ENCODE measurements around the gene CD2. TPM values are rescaled to one million over a fixed set of nuclear protein-coding genes. Genes with fewer than 3 reads are reported as not detected.

Gene CD2
- total RNA-seq, 1 experiment from 2014 or later = not detected

DNA sequence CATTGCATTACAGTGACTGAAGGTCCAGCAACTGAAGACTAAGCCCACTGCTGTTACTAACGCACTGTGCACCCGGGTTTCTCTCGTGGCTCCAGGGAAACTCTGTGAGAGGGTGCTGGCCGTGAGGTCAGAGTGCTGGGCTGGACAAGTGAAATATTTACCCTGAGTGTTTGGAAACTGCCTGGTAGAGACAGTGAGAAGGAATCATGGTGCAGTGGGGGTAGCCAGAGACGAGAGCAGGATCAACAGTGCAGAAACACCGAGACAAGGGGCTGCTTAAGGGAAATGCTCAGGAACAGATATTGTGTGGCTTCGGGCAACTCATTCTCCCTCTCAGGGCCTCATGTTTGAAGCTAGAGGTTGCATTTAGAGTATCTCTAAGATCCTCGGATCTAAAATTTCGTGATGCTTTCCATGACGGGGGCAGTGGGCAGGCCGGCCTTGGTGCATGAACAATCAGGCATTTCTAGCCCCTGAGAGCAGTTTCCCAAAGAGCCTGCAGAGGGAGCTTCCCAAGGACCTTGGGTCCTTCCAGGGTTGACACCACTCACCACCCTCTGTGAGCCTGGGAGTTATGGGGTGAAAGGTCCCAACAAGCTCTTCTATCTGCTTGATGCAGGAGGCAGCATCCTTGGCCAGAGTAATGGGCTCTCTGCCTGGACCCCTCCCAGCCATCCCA is 9.7 kb downstream of the CD2 start:
- TF ChIP-seq, protein P1, sequence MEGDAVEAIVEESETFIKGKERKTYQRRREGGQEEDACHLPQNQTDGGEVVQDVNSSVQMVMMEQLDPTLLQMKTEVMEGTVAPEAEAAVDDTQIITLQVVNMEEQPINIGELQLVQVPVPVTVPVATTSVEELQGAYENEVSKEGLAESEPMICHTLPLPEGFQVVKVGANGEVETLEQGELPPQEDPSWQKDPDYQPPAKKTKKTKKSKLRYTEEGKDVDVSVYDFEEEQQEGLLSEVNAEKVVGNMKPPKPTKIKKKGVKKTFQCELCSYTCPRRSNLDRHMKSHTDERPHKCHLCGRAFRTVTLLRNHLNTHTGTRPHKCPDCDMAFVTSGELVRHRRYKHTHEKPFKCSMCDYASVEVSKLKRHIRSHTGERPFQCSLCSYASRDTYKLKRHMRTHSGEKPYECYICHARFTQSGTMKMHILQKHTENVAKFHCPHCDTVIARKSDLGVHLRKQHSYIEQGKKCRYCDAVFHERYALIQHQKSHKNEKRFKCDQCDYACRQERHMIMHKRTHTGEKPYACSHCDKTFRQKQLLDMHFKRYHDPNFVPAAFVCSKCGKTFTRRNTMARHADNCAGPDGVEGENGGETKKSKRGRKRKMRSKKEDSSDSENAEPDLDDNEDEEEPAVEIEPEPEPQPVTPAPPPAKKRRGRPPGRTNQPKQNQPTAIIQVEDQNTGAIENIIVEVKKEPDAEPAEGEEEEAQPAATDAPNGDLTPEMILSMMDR (conservative IDR thresholded peaks at IDR 0.05; ENCODE audit: low read depth, low read length) = peak; percentile 61
- no peak for TF ChIP-seq EZH2 (IDR thresholded peaks at IDR 0.05; ENCODE audit: borderline replicate concordance, low read depth, low read length, poor library complexity, severe bottlenecking)
- H3K27me3 ChIP-seq (replicated peaks; ENCODE audit: insufficient read depth, low read depth, low read length, poor library complexity) = no peaks in the 10 kb centered on the region
- H3K27ac ChIP-seq (ENCODE audit: low read depth, low read length, poor library complexity, severe bottlenecking) = no peak overlapping the region
- H3K4me3 ChIP-seq (ENCODE audit: low read depth, low read length, poor library complexity, severe bottlenecking) = no peak overlapping the region
- no peaks in the 10 kb centered on the region for H3K36me3 ChIP-seq (ENCODE audit: insufficient read depth, low read length, poor library complexity, severe bottlenecking)
- intact Hi-C loops (cut with micrococcal nuclease; ENCODE audit: unreplicated experiment) = no loop called here
- no peaks in the 10 kb centered on the region for H3K9me3 ChIP-seq (ENCODE audit: low read depth, low read length, poor library complexity, severe bottlenecking)
- H3K4me1 ChIP-seq (ENCODE audit: insufficient read depth, low read length, poor library complexity, severe bottlenecking) = no peaks in the 10 kb centered on the region
- POLR2A ChIA-PET (ENCODE audit: low non-redundant PET) = interaction anchor here (0.6 kb wide), 1 partner anchor 359 kb away, joined by 3 read pairs; no protein-coding TSS in a partner anchor
- DNase-seq (ENCODE audit: low spot score) = peak; percentile 24
- CTCF ChIA-PET = no interaction called here
- no TSS peak for BruUV-seq (replicated peaks)

DNA sequence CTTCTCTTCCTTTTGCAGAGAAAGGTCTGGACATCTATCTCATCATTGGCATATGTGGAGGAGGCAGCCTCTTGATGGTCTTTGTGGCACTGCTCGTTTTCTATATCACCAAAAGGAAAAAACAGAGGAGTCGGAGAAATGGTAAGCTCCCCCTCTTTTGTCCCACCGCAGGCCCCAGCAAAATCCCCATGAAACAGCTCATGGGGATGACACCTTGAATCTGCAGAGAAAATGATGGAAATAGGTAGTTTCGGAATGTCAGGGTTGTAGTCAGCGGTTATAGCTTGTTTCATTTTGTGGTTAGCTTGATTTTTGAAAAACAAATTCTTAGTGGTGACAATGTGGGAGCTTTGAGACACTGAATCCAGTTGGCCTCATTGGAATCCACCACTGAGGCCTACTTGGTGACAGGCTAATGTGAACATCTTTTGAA is 10.3 kb downstream of the CD2 start:
- no peaks in the 10 kb centered on the region for H3K9me3 ChIP-seq (ENCODE audit: low read depth, low read length, poor library complexity, severe bottlenecking)
- no TSS peak for BruUV-seq (replicated peaks)
- intact Hi-C loops (cut with micrococcal nuclease; ENCODE audit: unreplicated experiment) = no loop called here
- H3K27ac ChIP-seq (ENCODE audit: low read depth, low read length, poor library complexity, severe bottlenecking) = no peak overlapping the region
- H3K27me3 ChIP-seq (replicated peaks; ENCODE audit: insufficient read depth, low read depth, low read length, poor library complexity) = no peaks in the 10 kb centered on the region
- ChIA-PET POLR2A (ENCODE audit: low non-redundant PET) (interaction anchor here (0.6 kb wide), 1 partner anchor 221 kb away, joined by 20 read pairs; no protein-coding TSS in a partner anchor), CTCF (no interaction called here)
- H3K4me3 ChIP-seq (ENCODE audit: low read depth, low read length, poor library complexity, severe bottlenecking) = no peak overlapping the region
- TF ChIP-seq, protein P1 (conservative IDR thresholded peaks at IDR 0.05; ENCODE audit: low read depth, low read length) = no peak; the same call in 1 of the 2 replicates
- no peak for TF ChIP-seq EZH2 (IDR thresholded peaks at IDR 0.05; ENCODE audit: borderline replicate concordance, low read depth, low read length, poor library complexity, severe bottlenecking)
- no peaks in the 10 kb centered on the region for H3K4me1 ChIP-seq (ENCODE audit: insufficient read depth, low read length, poor library complexity, severe bottlenecking)
- DNase-seq (ENCODE audit: low spot score) = no peak
- no peaks in the 10 kb centered on the region for H3K36me3 ChIP-seq (ENCODE audit: insufficient read depth, low read length, poor library complexity, severe bottlenecking)

DNA sequence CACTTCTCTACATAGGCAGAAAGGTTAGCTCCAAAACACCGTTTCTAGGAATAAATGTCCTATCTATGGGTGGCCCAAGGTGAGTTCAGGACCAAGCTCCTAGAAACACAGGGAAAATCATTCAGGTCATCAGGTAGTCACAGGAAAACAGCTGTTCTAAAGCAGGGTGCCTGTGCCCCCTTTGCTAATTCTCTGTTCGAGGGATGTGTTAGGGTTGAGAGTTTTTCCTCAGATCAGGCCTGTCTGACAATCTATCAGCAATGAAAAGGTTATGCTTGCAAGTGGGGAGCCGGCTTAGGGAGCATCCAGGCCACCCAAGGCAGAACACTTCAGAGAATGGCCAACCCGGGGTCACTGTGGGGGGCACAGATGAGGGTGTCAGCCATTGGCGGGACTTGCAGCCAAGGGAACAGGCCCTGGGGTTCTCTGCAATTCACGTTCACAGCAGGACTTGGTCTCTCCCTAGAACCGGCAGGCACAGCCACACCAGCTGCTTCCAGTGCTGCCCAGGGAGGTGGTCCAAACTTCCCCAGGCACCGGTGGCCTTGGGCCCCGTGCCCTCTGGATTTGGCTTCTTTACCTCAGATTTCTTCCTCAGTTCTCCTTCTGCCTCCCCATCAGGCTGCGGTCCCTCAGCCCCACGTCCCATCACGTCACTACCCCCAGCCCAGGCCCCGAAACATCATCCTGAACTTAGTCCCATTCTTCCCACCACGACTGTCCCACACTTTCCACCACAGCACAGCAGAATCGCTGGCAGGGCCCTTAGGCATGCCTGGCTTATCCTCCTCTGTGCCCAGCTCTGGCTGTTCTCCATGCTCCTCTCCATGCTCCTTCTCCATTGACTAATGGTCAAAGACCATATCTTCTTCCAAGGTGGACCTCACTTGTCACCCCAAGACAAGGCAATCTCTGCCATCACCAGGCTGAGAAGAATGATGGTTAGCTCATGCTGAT is 11.0 kb downstream of the CD2 start:
- intact Hi-C loops (cut with micrococcal nuclease; ENCODE audit: unreplicated experiment) = no loop called here

More for the DNA sequence above, 11.0 kb downstream of the CD2 start:
- Histone ChIP-seq H3K27me3 (replicated peaks; ENCODE audit: insufficient read depth, low read depth, low read length, poor library complexity) (no peaks in the 10 kb centered on the region), H3K9me3 (ENCODE audit: low read depth, low read length, poor library complexity, severe bottlenecking) (no peaks in the 10 kb centered on the region), H3K4me3 (ENCODE audit: low read depth, low read length, poor library complexity, severe bottlenecking) (no peak overlapping the region), H3K4me1 (ENCODE audit: insufficient read depth, low read length, poor library complexity, severe bottlenecking) (no peaks in the 10 kb centered on the region), H3K27ac (ENCODE audit: low read depth, low read length, poor library complexity, severe bottlenecking) (no peak overlapping the region), H3K36me3 (ENCODE audit: insufficient read depth, low read length, poor library complexity, severe bottlenecking) (no peaks in the 10 kb centered on the region)
- DNase-seq (ENCODE audit: low spot score) = no peak
- TF ChIP-seq, protein P1 (conservative IDR thresholded peaks at IDR 0.05; ENCODE audit: low read depth, low read length) = no peak
- TF ChIP-seq EZH2 (IDR thresholded peaks at IDR 0.05; ENCODE audit: borderline replicate concordance, low read depth, low read length, poor library complexity, severe bottlenecking) = no peak
- BruUV-seq (replicated peaks) = no TSS peak
- POLR2A ChIA-PET (ENCODE audit: low non-redundant PET) = interaction anchor here (0.5 to 0.6 kb wide), 2 partner anchors 220 to 737 kb away, joined by 4 to 20 read pairs; no protein-coding TSS in a partner anchor
- CTCF ChIA-PET = no interaction called here

Data from A673 (cell line).